ENCODE results near the gene KCTD13.

KCTD13 gene

DNA sequence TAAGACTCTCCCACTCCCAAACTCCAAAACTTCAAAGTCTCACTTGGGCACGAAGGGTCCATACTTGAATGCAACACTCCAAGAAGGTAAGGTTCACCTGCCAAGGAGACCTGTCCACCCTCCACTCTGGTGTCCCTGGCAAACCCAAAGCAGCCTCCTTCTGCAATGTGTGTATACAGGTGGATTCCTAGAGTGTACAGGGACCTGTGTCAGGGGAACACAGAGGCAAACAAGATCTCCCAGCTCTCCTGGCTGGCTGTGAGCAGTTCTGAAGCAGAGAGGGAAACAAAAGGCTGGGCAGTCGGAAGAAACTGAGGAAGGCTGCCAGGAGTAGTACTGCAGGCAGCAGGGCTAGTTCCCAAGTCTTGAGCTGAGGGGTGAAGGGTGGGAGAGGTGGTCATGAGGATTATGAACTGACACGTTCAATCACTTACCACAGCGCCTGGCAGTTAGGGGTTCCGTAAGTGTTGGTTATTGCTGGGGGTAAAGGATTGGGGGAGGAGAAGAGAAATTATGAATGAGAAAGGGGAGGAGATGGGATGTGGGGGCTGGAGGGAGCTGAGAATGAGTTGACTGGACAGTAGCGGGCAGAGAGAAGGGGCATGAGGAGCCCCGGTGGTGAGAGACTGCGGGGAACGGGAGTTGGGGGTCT, 795 bp downstream of the KCTD13 start:
- no peaks in the 10 kb centered on the region for H3K27me3 ChIP-seq (ENCODE audit: insufficient read depth, low read length, poor library complexity)
- peak overlapping the region; percentile 65 for H3K27ac ChIP-seq (ENCODE audit: low read length)
- ATAC-seq (ENCODE audit: insufficient read depth, low read depth) (peak; percentile 9; the same call in 2 of the 3 replicates), DNase-seq (no peak)
- H2AFZ ChIP-seq (ENCODE audit: low read depth, low read length) = peak overlapping the region; percentile 99; the same call in 1 of the 2 replicates
- H3K36me3 ChIP-seq (ENCODE audit: insufficient read depth, low read length) = peaks cover 30% of the 10 kb centered on the region
- H3K79me2 ChIP-seq (ENCODE audit: insufficient read depth, low read length) = peaks cover 46% of the 10 kb centered on the region
- TF ChIP-seq, protein P1, sequence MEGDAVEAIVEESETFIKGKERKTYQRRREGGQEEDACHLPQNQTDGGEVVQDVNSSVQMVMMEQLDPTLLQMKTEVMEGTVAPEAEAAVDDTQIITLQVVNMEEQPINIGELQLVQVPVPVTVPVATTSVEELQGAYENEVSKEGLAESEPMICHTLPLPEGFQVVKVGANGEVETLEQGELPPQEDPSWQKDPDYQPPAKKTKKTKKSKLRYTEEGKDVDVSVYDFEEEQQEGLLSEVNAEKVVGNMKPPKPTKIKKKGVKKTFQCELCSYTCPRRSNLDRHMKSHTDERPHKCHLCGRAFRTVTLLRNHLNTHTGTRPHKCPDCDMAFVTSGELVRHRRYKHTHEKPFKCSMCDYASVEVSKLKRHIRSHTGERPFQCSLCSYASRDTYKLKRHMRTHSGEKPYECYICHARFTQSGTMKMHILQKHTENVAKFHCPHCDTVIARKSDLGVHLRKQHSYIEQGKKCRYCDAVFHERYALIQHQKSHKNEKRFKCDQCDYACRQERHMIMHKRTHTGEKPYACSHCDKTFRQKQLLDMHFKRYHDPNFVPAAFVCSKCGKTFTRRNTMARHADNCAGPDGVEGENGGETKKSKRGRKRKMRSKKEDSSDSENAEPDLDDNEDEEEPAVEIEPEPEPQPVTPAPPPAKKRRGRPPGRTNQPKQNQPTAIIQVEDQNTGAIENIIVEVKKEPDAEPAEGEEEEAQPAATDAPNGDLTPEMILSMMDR (IDR thresholded peaks at IDR 0.05; ENCODE audit: borderline replicate concordance, extremely low read depth, low read length, poor library complexity, severe bottlenecking) = no peak
- no peak for TF ChIP-seq EZH2 (IDR thresholded peaks at IDR 0.05; ENCODE audit: borderline replicate concordance, low read depth, low read length, severe bottlenecking)
- H3K9ac ChIP-seq (ENCODE audit: low read depth, low read length) = peak overlapping the region; percentile 89
- peak overlapping the region; percentile 99 for H3K4me2 ChIP-seq (ENCODE audit: insufficient read depth, low read length)
- H3K9me3 ChIP-seq (ENCODE audit: insufficient read depth, low read length, severe bottlenecking) = no peaks in the 10 kb centered on the region
- H4K20me1 ChIP-seq (ENCODE audit: insufficient read depth, low read length) = peaks cover 17% of the 10 kb centered on the region
- H3K4me1 ChIP-seq (ENCODE audit: insufficient read depth, low read length) = peaks cover 33% of the 10 kb centered on the region
- H3K4me3 ChIP-seq (ENCODE audit: low read depth in 1 of 2, low read length in 2 of 2) = peak overlapping the region; percentile 98 to 100

DNA sequence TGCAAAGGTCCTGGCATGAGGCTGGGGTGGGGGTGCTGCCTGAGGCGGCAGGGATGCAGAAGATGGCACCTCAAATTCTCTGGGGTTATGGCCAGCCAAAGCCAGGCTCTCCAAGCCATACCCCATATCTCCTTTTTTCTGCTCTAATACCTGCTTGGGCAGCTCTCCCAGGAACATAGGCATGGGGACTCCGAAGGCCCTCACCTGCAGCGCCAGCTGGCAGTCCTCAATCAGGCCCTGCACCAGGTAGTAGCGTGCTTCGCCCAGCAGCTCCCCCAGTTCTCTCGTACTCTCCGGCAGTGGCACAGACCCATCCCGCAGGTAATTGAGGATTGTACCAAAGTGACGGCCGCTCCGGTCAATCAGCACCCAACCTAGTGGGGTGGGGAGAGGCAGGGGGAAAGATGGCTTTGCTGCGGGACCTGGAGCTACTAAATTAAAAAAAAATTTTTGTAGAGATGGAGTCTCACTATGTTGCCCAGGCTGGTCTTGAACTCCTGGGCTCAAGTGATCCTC, 3.0 kb downstream of the KCTD13 start:
- H3K79me2 ChIP-seq (ENCODE audit: insufficient read depth, low read length) = peaks cover 48% of the 10 kb centered on the region
- H4K20me1 ChIP-seq (ENCODE audit: insufficient read depth, low read length) = peaks cover 17% of the 10 kb centered on the region
- no peak for ATAC-seq (ENCODE audit: insufficient read depth, low read depth)

DNA sequence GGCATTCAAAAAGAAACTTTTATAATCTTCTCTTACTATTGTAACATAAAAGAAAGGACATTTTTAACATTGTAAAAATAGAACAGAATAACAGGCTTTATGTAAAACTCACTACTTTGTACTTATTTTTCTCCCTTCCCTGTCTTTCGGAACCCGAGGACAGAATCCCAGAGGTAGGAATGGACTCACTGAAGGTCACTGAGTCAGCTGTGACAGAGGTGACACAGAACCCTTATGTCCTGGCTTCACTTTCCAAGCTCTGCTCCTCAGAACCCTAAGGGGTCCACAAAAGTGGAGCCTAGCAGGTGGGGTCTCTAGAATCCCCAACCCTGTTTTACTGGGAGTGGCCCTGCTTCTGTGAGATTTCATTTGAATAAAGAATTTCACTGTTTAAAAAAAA, 3.7 kb downstream of the KCTD13 start:
- peaks cover 48% of the 10 kb centered on the region for H3K79me2 ChIP-seq (ENCODE audit: insufficient read depth, low read length)
- H3K9me3 ChIP-seq (ENCODE audit: insufficient read depth, low read length, severe bottlenecking) = no peaks in the 10 kb centered on the region
- no peaks in the 10 kb centered on the region for H3K27me3 ChIP-seq (ENCODE audit: insufficient read depth, low read length, poor library complexity)
- no peak overlapping the region for H3K27ac ChIP-seq (ENCODE audit: low read length)
- no peak overlapping the region for H3K4me3 ChIP-seq (ENCODE audit: low read depth in 1 of 2, low read length in 2 of 2)
- peaks cover 17% of the 10 kb centered on the region for H4K20me1 ChIP-seq (ENCODE audit: insufficient read depth, low read length)
- H3K9ac ChIP-seq (ENCODE audit: low read depth, low read length) = no peak overlapping the region
- peaks cover 31% of the 10 kb centered on the region for H3K4me1 ChIP-seq (ENCODE audit: insufficient read depth, low read length)
- ATAC-seq (ENCODE audit: insufficient read depth, low read depth) (no peak), DNase-seq (no peak)
- TF ChIP-seq, protein P1 (IDR thresholded peaks at IDR 0.05; ENCODE audit: borderline replicate concordance, extremely low read depth, low read length, poor library complexity, severe bottlenecking) = no peak
- TF ChIP-seq EZH2 (IDR thresholded peaks at IDR 0.05; ENCODE audit: borderline replicate concordance, low read depth, low read length, severe bottlenecking) = no peak
- H2AFZ ChIP-seq (ENCODE audit: low read depth, low read length) = no peak overlapping the region
- H3K36me3 ChIP-seq (ENCODE audit: insufficient read depth, low read length) = peaks cover 49% of the 10 kb centered on the region
- no peak overlapping the region for H3K4me2 ChIP-seq (ENCODE audit: insufficient read depth, low read length)

More for the DNA sequence above, 3.0 kb downstream of the KCTD13 start:
- no peaks in the 10 kb centered on the region for H3K9me3 ChIP-seq (ENCODE audit: insufficient read depth, low read length, severe bottlenecking)
- no peaks in the 10 kb centered on the region for H3K27me3 ChIP-seq (ENCODE audit: insufficient read depth, low read length, poor library complexity)
- TF ChIP-seq, protein P1 (IDR thresholded peaks at IDR 0.05; ENCODE audit: borderline replicate concordance, extremely low read depth, low read length, poor library complexity, severe bottlenecking) = no peak
- no peak overlapping the region for H3K27ac ChIP-seq (ENCODE audit: low read length)
- no peak overlapping the region for H2AFZ ChIP-seq (ENCODE audit: low read depth, low read length)
- peaks cover 42% of the 10 kb centered on the region for H3K36me3 ChIP-seq (ENCODE audit: insufficient read depth, low read length)
- no peak overlapping the region for H3K9ac ChIP-seq (ENCODE audit: low read depth, low read length)
- H3K4me3 ChIP-seq (ENCODE audit: low read depth in 1 of 2, low read length in 2 of 2) = no peak overlapping the region
- H3K4me2 ChIP-seq (ENCODE audit: insufficient read depth, low read length) = no peak overlapping the region
- no peak for DNase-seq
- peaks cover 33% of the 10 kb centered on the region for H3K4me1 ChIP-seq (ENCODE audit: insufficient read depth, low read length)

All from DND-41 (cell line).